HG03135 (cell line): ENCODE measurements around the gene PTX4.

Experiments used
- ATAC-seq: cut with Tn5 transposase; IDR thresholded peaks from one replicate; pipeline ENCODE4 v1.9.1; 2021; ENCODE audit warnings: mild to moderate bottlenecking, moderate library complexity; ENCODE audit not compliant: unreplicated experiment

PTX4 gene

GRCh38 chr16:1465567-1465915 is 23.2 kb downstream of the PTX4 start:
- ATAC-seq, result no peak

- ATAC-seq, result no peak
These were observed 23.7 kb downstream of the PTX4 start for GRCh38 chr16:1464894-1465566.

GRCh38 chr16:1464196-1464893 is 24.4 kb downstream of the PTX4 start:
- no peak for ATAC-seq

- ATAC-seq, result no peak
These were observed 27.6 kb downstream of the PTX4 start for GRCh38 chr16:1461146-1461545.

DNA sequence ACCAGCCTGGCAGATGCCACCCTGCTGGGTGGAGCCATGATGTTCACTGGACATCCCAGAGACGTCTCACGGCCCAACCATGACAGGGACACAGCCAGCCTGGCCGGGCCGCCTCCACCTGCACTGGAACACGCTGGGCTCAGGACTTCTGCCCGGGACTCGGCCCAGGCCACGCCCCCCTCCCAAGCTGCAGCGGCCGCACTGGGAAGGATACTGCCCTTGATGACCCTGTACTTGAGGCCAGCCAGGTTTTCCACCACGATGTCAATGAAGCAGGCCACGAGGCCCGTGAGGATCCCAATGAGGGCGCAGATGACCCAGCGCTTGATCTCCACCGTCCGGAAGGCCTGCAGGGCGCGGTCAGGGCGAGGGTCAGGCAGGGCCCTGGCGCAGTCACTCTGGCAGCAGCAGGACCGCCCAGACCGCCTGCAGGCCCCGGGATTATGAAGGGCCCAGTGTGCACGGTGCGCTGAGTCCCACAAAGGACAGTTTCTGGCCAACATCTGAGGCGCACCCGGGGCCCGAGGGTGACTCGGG is 28.1 kb downstream of the PTX4 start:
- no peak for ATAC-seq

DNA sequence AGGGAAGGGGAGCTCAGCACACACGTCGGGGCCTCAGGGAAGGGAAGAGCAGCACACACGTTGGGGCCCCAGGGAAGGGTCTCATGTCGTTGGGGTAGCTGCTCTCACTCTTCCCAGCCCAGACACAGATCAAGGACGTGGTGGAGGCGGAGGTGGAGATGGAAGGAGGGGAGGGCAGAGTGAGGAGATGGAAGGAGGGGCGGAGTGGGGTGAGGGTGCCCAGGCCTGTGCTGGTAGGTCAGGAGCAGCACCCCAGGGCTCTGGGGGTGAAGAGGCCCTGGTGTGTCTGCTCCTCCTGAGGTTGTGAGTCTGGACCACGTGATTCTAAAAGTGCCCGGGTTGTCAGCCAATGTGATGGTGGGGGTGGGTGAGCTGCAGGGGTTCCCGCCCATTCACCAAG is 28.8 kb downstream of the PTX4 start:
- ATAC-seq, result no peak

DNA sequence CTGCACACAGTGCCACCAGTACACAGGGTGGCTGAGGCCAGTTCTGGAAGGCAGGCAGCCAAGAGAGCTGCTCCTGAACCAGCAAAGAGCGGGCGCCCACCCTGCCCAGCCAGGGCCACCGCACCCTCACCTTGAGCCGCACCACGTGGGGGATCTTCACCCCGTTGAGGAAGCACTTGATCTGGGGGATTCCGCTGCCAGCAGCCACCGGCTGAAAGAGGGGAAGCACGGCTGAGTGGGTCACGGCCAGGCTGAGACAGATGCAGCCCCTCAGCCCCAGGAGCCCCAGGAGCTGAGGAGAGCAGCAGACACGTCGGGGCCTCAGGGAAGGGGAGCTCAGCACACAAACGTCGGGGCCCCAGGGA is 29.8 kb downstream of the PTX4 start:
- peak; percentile 51 for ATAC-seq

DNA sequence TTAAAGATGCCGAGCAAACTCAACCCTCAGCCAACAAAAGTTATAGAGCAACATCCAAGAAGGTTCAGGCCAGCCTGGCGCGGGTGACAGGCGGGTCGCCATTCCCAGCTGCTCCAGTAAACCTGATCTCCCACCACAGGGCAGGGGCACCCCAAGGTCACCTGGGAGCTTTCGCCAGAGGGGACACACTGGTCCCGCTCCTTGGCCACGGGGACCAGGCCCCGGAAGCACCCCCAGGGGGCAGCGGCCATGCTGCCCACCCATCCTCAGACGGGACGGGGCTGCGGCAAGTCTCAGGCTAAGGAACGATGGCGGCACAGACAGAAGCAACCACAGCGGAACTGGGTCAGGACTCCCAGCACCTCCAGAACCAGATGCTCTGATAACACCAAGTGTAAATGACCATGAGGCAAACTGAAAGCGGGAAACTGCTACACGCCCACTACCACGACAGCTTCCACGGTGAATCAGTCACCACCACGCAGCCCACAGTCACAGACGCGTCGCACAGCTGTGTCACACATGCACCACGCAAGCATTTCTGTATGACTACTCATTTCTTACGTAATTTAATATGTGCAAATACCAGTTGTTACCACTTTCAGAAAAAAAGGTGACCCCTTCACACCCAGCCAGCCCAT is 30.3 kb downstream of the PTX4 start:
- ATAC-seq, result peak; percentile 22

- no peak for ATAC-seq
These were observed 31.1 kb downstream of the PTX4 start for GRCh38 chr16:1457489-1458245.

GRCh38 chr16:1456951-1457350 is 31.8 kb downstream of the PTX4 start:
- no peak for ATAC-seq

DNA sequence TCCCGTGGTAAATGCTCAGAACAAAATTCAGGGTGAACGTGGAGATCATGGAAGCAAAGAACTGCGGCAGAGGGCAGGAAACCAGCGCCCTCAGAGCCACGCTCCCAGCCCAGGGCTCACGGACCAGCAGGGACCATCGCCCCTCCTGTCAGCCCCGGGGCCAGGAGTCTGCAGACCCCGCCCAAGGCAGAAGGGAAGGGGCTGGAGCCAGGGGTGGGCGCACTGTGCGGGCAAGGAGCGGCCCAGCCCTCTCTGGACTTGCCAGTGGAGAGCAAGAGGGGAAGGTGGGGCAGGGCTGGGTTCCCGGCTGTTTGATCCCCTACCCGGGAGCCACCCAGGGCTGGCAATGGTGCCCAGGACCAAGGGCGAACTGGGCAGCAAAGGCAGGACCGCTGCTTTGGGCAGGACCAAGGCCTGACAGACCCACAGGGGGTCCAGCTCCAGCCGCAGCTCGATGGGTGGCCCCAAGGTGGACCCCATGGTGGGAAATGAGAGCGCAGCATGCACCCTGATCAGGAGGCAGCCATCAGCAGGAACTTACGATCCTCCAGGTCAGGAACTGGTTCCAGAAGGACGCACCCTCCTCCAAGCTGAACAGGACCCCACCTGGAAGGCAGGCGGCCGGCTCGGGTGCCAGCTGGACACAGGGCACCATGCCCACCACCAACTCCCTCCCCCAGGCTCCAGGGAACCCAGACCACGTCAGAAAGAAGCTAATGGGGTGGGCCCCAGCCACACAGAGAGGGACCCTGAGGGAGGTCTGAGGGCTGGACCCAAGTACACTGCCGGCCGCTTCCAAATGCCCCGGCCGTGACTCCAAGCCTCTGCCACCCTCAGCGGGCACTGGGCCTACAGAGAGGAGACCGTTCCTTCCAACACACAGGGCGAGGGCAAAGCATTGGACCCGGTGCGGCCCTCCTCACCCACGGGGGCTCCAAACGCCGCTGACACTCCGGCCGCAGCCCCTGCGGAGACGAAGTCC is 33.3 kb downstream of the PTX4 start:
- no peak for ATAC-seq

- ATAC-seq, result no peak
These were observed 34.2 kb downstream of the PTX4 start for GRCh38 chr16:1454561-1454960.

DNA sequence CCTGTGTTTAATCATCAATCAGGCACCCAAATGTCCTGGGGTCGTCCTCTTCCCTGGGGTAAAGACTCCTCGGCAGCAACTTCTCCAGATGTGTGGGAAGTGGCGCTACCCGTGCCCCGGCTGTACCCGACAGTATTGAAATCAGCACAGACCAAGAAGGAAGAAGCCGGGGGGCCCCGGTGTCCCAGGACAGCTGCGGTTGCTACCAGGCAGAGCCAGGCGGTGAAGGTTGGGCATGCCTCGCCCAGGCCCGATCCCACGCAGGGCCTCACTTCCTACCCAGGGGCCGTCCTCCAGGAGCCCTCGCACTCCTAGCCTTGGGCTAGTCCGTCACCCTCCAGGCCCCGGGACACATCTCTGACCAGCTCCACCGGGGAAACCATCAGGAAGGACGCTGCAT is 35.4 kb downstream of the PTX4 start:
- ATAC-seq, result no peak

GRCh38 chr16:1452530-1452929 is 36.2 kb downstream of the PTX4 start:
- ATAC-seq, result no peak

DNA sequence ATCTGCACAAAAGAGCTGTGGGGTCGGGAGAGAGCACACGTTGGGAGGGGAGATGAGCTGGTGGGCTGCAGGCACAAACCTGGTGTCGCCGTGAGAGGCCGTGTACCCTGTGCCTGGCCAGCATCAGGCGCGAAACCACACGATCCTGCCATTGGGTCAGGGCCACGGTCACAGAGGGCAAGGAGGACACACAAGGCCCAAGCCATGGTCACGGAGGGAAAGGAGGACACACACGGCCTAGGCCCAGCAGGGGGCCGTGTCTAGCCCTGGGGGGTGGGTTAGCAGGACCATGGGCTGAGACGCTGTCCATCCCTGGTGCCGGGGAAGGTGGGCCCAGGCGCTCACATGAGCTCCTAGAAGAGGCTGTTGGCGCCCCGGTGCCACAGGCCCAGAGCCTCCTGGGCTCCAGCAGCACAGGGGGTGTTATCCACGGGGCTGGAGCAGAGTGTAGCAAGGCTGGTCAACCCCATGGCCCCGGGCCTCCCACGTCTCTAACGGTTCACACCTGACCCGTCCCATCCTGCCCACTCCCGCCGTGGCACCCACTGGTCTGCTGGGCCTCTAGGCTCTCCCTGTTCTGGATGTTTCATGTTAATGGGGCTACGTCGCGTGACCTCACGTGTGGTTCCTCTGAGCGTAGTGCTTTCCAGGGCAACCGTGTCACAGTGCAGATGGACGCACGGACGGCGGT is 36.9 kb downstream of the PTX4 start:
- no peak for ATAC-seq

DNA sequence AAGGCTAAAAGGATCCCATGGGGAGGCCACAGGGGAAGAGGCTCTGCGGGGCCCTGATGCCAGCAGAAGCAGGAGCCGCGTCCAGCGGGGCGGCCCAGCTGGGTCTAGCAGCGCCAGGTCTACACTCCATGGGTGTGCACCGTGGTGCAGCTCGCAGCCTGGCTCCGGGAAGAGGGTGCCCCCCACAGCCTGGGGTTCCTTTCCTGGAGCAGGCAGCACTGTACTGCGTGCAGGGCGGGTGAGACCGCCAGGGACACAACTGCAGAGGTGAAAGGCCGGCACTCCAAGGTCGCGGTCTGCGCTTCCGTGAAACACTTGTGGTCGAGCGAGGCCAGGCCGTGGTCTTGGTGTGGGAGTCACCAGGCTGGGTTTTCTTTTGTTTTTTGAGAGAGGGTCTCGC is 37.9 kb downstream of the PTX4 start:
- no peak for ATAC-seq

DNA sequence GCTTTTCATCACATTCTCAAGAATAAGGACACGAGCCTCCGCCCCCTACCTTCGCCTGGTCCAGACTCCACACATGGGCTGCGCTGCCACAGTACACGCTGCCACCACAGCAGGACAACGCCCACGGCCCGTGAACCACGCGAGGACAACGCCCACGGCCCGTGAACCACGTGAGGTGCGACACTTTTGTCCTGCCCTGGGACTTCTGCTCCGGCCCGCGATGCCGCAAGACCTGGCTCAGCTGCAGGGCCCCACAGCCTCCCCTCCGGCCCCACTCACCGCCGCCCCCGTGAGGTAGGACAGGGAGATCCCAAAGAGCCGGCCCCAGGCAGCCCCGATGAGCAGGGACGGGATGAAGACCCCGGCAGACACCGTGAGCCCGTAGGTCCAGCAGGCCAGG is 38.5 kb downstream of the PTX4 start:
- no peak for ATAC-seq

- ATAC-seq, result no peak
These were observed 39.4 kb downstream of the PTX4 start for GRCh38 chr16:1449201-1449788.

- ATAC-seq, result no peak
These were observed 40.1 kb downstream of the PTX4 start for GRCh38 chr16:1448536-1449116.
